H1 (cell line): ENCODE measurements around the gene ONECUT3. TPM values are rescaled to one million over a fixed set of nuclear protein-coding genes. Genes with fewer than 3 reads are reported as not detected.

ENCODE experiments used
- CTCF ChIA-PET: fragments of 300-600 bp; sonication (Branson Sonifier 250); formaldehyde crosslinking; loops from one replicate; lab custom pipeline; 2021; ENCODE audit not compliant: partially characterized antibody; lab: Charles Lee
- POLR2A ChIA-PET: fragments of 300-600 bp; sonication (Branson Sonifier 250); formaldehyde crosslinking; loops from one replicate; lab custom pipeline; 2021; ENCODE audit warnings: inconsistent platforms; ENCODE audit not compliant: partially characterized antibody; lab: Charles Lee
- DNase-seq, 2 experiments: peaks; one replicate each; pipeline versions ENCODE4 v3.0.0 to v3.0.0-alpha.2; 2010 to 2022; ENCODE audit warnings: low spot score in 2 of 2, low read depth in 1 of 2, mixed read lengths in 1 of 2
- FAIRE-seq: peaks from 2 replicates; lab custom pipeline; 2011; peaks lifted over from hg19 to GRCh38; lab: Jason Lieb, UNC
- H2AFZ ChIP-seq: 2 replicates; pipeline ENCODE4 v1.8.1; 2012; ENCODE audit warnings: low read length, inconsistent platforms
- H2AK5ac ChIP-seq: 2 replicates; pipeline ENCODE4 v1.6.1; 2013; ENCODE audit warnings: low read depth, low read length
- H2BK120ac ChIP-seq: replicated peaks from 2 replicates; pipeline ENCODE3; 2013; ENCODE audit warnings: low read depth, low read length, inconsistent platforms
- H2BK12ac ChIP-seq: 2 replicates; pipeline ENCODE4 v1.6.1; 2013; ENCODE audit warnings: low read depth, low read length
- H2BK15ac ChIP-seq: 2 replicates; pipeline ENCODE4 v1.6.1; 2013; ENCODE audit warnings: low read length
- H2BK20ac ChIP-seq: 2 replicates; pipeline ENCODE4 v1.6.1; 2013; ENCODE audit warnings: low read length
- H2BK5ac ChIP-seq: 2 replicates; pipeline ENCODE4 v1.6.1; 2013; ENCODE audit warnings: low read depth, low read length
- H3K14ac ChIP-seq: 2 replicates; pipeline ENCODE4 v1.6.1; 2013; ENCODE audit warnings: inconsistent platforms; ENCODE audit not compliant: insufficient read length
- H3K18ac ChIP-seq: 2 replicates; pipeline ENCODE4 v1.6.1; 2013; ENCODE audit warnings: low read length; ENCODE audit errors: extremely low read depth
- H3K23ac ChIP-seq: 2 replicates; pipeline ENCODE4 v1.6.1; 2013; ENCODE audit warnings: inconsistent platforms; ENCODE audit not compliant: insufficient read length
- H3K23me2 ChIP-seq: 2 replicates; pipeline ENCODE4 v1.6.1; 2013; ENCODE audit warnings: low read depth, low read length
- H3K27ac ChIP-seq: 2 replicates; pipeline ENCODE4 v1.6.1; 2011; ENCODE audit warnings: low read depth, low read length, inconsistent platforms
- H3K27me3 ChIP-seq, 4 experiments: replicated peaks in 1 of 4; 1 replicate in 1 of 4; 2 replicates in 3 of 4; pipeline versions ENCODE4 v1.6.1 to v1.8.1; 2011 to 2013; ENCODE audit warnings: low read length in 3 of 4, mild to moderate bottlenecking in 3 of 4, inconsistent platforms in 2 of 4, mixed read lengths in 2 of 4, moderate library complexity in 1 of 4; ENCODE audit not compliant: control insufficient read depth in 3 of 4, insufficient read depth in 3 of 4; ENCODE audit errors: extremely low read depth in 1 of 4
- H3K36me3 ChIP-seq, 4 experiments: 2 replicates each; pipeline versions ENCODE4 v1.6.1 to v1.8.1; 2011 to 2013; ENCODE audit warnings: mild to moderate bottlenecking in 4 of 4, low read length in 3 of 4, moderate library complexity in 2 of 4, control low read depth in 1 of 4, inconsistent platforms in 1 of 4; ENCODE audit not compliant: insufficient read depth in 4 of 4, control insufficient read depth in 2 of 4
- H3K4ac ChIP-seq: replicated peaks from 2 replicates; pipeline ENCODE3; 2013; ENCODE audit warnings: low read length, low read depth, mixed read lengths, inconsistent platforms; ENCODE audit not compliant: insufficient read length
- H3K4me1 ChIP-seq, 4 experiments: replicated peaks in 1 of 4; 1 replicate in 1 of 4; 2 replicates in 3 of 4; pipeline versions ENCODE4 v1.6.1 to v1.8.1; 2011 to 2013; ENCODE audit warnings: low read length in 3 of 4, inconsistent platforms in 2 of 4, mixed read lengths in 1 of 4; ENCODE audit not compliant: insufficient read depth in 4 of 4, control insufficient read depth in 3 of 4
- H3K4me2 ChIP-seq, 2 experiments: 2 replicates each; pipeline versions ENCODE4 v1.6.1 to v1.8.1; 2011 to 2013; ENCODE audit warnings: low read depth in 2 of 2, low read length in 2 of 2, control low read depth in 1 of 2, inconsistent platforms in 1 of 2, mild to moderate bottlenecking in 1 of 2; ENCODE audit not compliant: insufficient read depth in 1 of 2
- H3K4me3 ChIP-seq, 4 experiments: fragments of 200-600, 300-600 bp in 1 of 4; sonication (generic), shearing (Covaris generic), sonication (Bioruptor Twin) in 1 of 4; 2 replicates each; pipeline versions ENCODE4 v1.5.1 to v1.8.1; 2011 to 2016; ENCODE audit warnings: low read length in 4 of 4, low read depth in 3 of 4, control low read depth in 2 of 4, inconsistent platforms in 2 of 4, mild to moderate bottlenecking in 2 of 4, mixed read lengths in 1 of 4, moderate library complexity in 1 of 4; ENCODE audit not compliant: insufficient read depth in 2 of 4; ENCODE audit errors: extremely low read depth in 1 of 4
- H3K56ac ChIP-seq: replicated peaks from 2 replicates; pipeline ENCODE3; 2013; ENCODE audit warnings: low read depth, mild to moderate bottlenecking, mixed read lengths, low read length, inconsistent platforms; ENCODE audit not compliant: insufficient read length
- H3K79me1 ChIP-seq: 2 replicates; pipeline ENCODE4 v1.6.1; 2013; ENCODE audit warnings: low read depth, low read length, control low read depth
- H3K79me2 ChIP-seq, 2 experiments: 2 replicates each; pipeline versions ENCODE4 v1.6.1 to v1.8.1; 2012 to 2013; ENCODE audit warnings: low read length in 2 of 2, mild to moderate bottlenecking in 2 of 2, inconsistent platforms in 1 of 2; ENCODE audit not compliant: insufficient read depth in 2 of 2, control insufficient read depth in 1 of 2
- H3K9ac ChIP-seq, 4 experiments: replicated peaks in 1 of 4; 1 replicate in 1 of 4; 2 replicates in 3 of 4; pipeline versions ENCODE4 v1.6.1 to v1.8.1; 2011 to 2013; ENCODE audit warnings: low read depth in 3 of 4, low read length in 3 of 4, control low read depth in 2 of 4, mild to moderate bottlenecking in 2 of 4, moderate library complexity in 2 of 4, inconsistent platforms in 1 of 4; ENCODE audit errors: extremely low read depth in 1 of 4
- H3K9me3 ChIP-seq, 2 experiments: 2 replicates each; pipeline versions ENCODE4 v1.6.1 to v1.8.1; 2012 to 2013; ENCODE audit warnings: mild to moderate bottlenecking in 2 of 2, moderate library complexity in 2 of 2, control low read depth in 1 of 2, inconsistent platforms in 1 of 2, low read depth in 1 of 2, low read length in 1 of 2, mixed read lengths in 1 of 2; ENCODE audit not compliant: insufficient read depth in 2 of 2
- H4K20me1 ChIP-seq, 2 experiments: replicated peaks in 1 of 2; 2 replicates each; pipeline versions ENCODE3 to v1.8.1; 2011 to 2013; ENCODE audit warnings: inconsistent platforms in 2 of 2, low read length in 2 of 2, mild to moderate bottlenecking in 1 of 2; ENCODE audit not compliant: insufficient read depth in 2 of 2, control insufficient read depth in 1 of 2
- H4K5ac ChIP-seq: 2 replicates; pipeline ENCODE4 v1.6.1; 2013; ENCODE audit warnings: low read length, low read depth, mixed read lengths, inconsistent platforms; ENCODE audit not compliant: insufficient read length
- H4K8ac ChIP-seq: 2 replicates; pipeline ENCODE4 v1.8.0; 2013; ENCODE audit warnings: mild to moderate bottlenecking, moderate library complexity, low read length, inconsistent platforms; ENCODE audit not compliant: insufficient read depth; ENCODE audit errors: extremely low read depth
- H4K91ac ChIP-seq: replicated peaks from 2 replicates; pipeline ENCODE3; 2013; ENCODE audit warnings: low read length, mixed read lengths, inconsistent platforms; ENCODE audit not compliant: insufficient read length
- CBX5 ChIP-seq: fragments of 300-800, 300-1000 bp; sonication (generic); IDR thresholded peaks from 2 replicates; pipeline ENCODE4 v1.7.1; 2016; ENCODE audit warnings: antibody characterized with exemption, low read length, low read depth
- CBX8 ChIP-seq: fragments of 300-800, 300-1000 bp; sonication (generic); IDR thresholded peaks from 2 replicates; pipeline ENCODE4 v1.7.1; 2016; ENCODE audit warnings: low read depth, low read length, borderline replicate concordance
- CTCF ChIP-seq, 3 experiments: IDR thresholded peaks; 1 replicate in 2 of 3; 2 replicates in 1 of 3; pipeline versions ENCODE4 v1.5.1 to v1.6.1; 2011; ENCODE audit warnings: low read length in 3 of 3, mild to moderate bottlenecking in 3 of 3, inconsistent platforms in 2 of 3, low read depth in 1 of 3, moderate library complexity in 1 of 3; ENCODE audit not compliant: insufficient read depth in 1 of 3; ENCODE audit errors: control extremely low read depth in 1 of 3
- E2F6 ChIP-seq: IDR thresholded peaks from 2 replicates; pipeline ENCODE4 v1.6.1; 2012; ENCODE audit warnings: inconsistent platforms
- RAD21 ChIP-seq, 2 experiments: IDR thresholded peaks in 1 of 2; conservative IDR thresholded peaks in 1 of 2; 2 replicates each; pipeline ENCODE4 v1.6.1; 2011; ENCODE audit warnings: low read depth in 2 of 2, low read length in 2 of 2, improper control_type of control experiment in 1 of 2, inconsistent platforms in 1 of 2, mild to moderate bottlenecking in 1 of 2, moderate library complexity in 1 of 2
- RXRA ChIP-seq: IDR thresholded peaks from 2 replicates; pipeline ENCODE4 v1.6.1; 2011; ENCODE audit warnings: low read depth, mild to moderate bottlenecking, low read length, moderate library complexity; ENCODE audit not compliant: insufficient read depth
- SAP30 ChIP-seq: fragments of 300-600 bp; sonication (generic); IDR thresholded peaks from 2 replicates; pipeline ENCODE4 v1.7.1; 2012; ENCODE audit warnings: low read length, moderate library complexity, mild to moderate bottlenecking, inconsistent platforms; ENCODE audit not compliant: insufficient read depth, insufficient replicate concordance
- SP1 ChIP-seq: IDR thresholded peaks from 2 replicates; pipeline ENCODE4 v1.6.1; 2011; ENCODE audit warnings: low read depth, low read length
- TAF7 ChIP-seq: optimal IDR thresholded peaks from 2 replicates; pipeline ENCODE3; 2011; ENCODE audit warnings: low read depth, mild to moderate bottlenecking, inconsistent platforms, low read length, moderate library complexity, borderline replicate concordance
- TCF12 ChIP-seq: IDR thresholded peaks from 2 replicates; pipeline ENCODE4 v1.6.1; 2011; ENCODE audit warnings: low read depth, mild to moderate bottlenecking, low read length
- WGBS, 2 experiments: shearing (Covaris generic) in 1 of 2; methylation state at CpG; one replicate each; pipeline versions ENCODE4 v1.1.6 to v1.1.7; 2013 to 2015; ENCODE audit warnings: low lambda C conversion rate in 2 of 2, mixed read lengths in 2 of 2, inconsistent platforms in 1 of 2, low coverage in 1 of 2, missing lambda C conversion rate in 1 of 2; ENCODE audit not compliant: insufficient replicate concordance in 2 of 2, insufficient coverage in 1 of 2, insufficient read length in 1 of 2; ENCODE audit errors: extremely low coverage in 1 of 2, missing lambda C conversion rate in 1 of 2; 5-methylcytosine and 5-hydroxymethylcytosine counted together
- polyA plus RNA-seq, 7 experiments: library from polyadenylated mRNA; depleted of rRNA in 3 of 7; stranded (reverse) in 5 of 7; unstranded in 2 of 7; fragments of >200 nt in 5 of 7; fragments of 200-250 nt in 2 of 7; gene quantifications; 1 replicate in 5 of 7; 2 replicates in 1 of 7; 4 replicates in 1 of 7; pipeline versions ENCODE4 v1.2.1 to v1.2.3, GENCODE V29; 2011 to 2013; ENCODE audit warnings: missing spikeins in 2 of 7, mixed read lengths in 2 of 7
- total RNA-seq: library from RNA; stranded (reverse); fragmentation: NEBNext Ultra II Directional; extraction: Animal tissue kit (Norgen Biotek cat#: 25700); gene quantifications from 2 replicates; pipeline ENCODE4 v1.2.1, GENCODE V29; 2021

ONECUT3 gene
- total and polyA plus RNA-seq, 2 of the 8 experiments (the other 6 are each of a cell fraction or from before 2014, with no cell fraction given): not detected

DNA sequence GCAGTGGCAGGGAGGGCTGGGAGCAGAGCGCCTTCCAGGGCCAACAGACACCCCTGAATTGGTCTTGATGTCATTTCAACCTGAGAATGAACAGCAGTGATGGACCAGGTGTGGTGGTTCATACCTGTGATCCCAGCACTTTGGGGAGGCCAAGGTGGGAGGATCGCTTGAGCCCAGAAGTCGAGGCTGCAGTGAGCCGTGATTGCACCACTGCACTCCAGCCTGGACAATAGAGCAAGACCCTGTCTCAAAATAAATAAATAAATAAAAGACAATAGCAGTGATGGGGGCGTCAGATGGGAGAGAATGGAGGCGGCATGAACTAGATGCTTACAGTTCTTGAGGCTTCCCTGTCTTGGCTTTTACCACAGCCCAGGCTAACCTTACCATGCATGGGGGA is 46.1 kb upstream of the ONECUT3 start:
- DNase-seq (no peak), FAIRE-seq (no peak)
- Histone ChIP-seq H3K18ac (no peak overlapping the region), H2BK5ac (no peak overlapping the region), H2AK5ac (no peak overlapping the region), H3K4me3 (no peak overlapping the region), H3K79me1 (no peaks in the 10 kb centered on the region), H3K14ac (no peak overlapping the region), H3K9me3 (no peaks in the 10 kb centered on the region), H2BK20ac (no peak overlapping the region), H3K4me1 (no peaks in the 10 kb centered on the region), H3K79me2 (no peaks in the 10 kb centered on the region), H3K23me2 (peaks cover 12% of the 10 kb centered on the region; the same call in 1 of the 2 replicates), H2BK12ac (no peak overlapping the region), H3K56ac (no peak overlapping the region), H4K20me1 (peaks cover 0 to 6% of the 10 kb centered on the region in 2 experiments), H3K36me3 (no peaks in the 10 kb centered on the region), H3K23ac (no peak overlapping the region), H3K4ac (no peak overlapping the region), H2AFZ (no peak overlapping the region), H4K8ac (no peak overlapping the region), H2BK15ac (no peak overlapping the region), H4K5ac (no peak overlapping the region), H3K4me2 (no peak overlapping the region), H3K27me3 (no peaks in the 10 kb centered on the region), H3K27ac (no peak overlapping the region), H2BK120ac (no peak overlapping the region), H4K91ac (no peak overlapping the region), H3K9ac (no peak overlapping the region)
- WGBS, 2 experiments: 81% methylated on average over 6 of the region's 6 CpGs; no CpG with 5 or more reads in 1 of the 2 experiments
- ChIA-PET POLR2A (interaction anchor here (1.4 kb wide), 1 partner anchor 9 kb away, joined by 3 read pairs; no protein-coding TSS in a partner anchor), CTCF (interaction anchor here (0.6 to 0.7 kb wide), 3 partner anchors 36 to 91 kb away, joined by 3 read pairs; no protein-coding TSS in a partner anchor)
- TF ChIP-seq TAF7 (no peak), CBX8 (no peak), SP1 (no peak), CTCF (IDR thresholded peaks at IDR 0.05; ENCODE audit: control extremely low read depth in 1 of 3, insufficient read depth in 1 of 3, low read depth in 1 of 3, low read length in 3 of 3) (no peak), CBX5 (no peak), E2F6 (no peak), RAD21 (IDR thresholded peaks at IDR 0.05 in 1 of 2, conservative IDR thresholded peaks at IDR 0.05 in 1 of 2; ENCODE audit: low read depth in 2 of 2, low read length in 2 of 2) (no peak), RXRA (no peak), TCF12 (no peak), SAP30 (no peak)
